Measurements from ENCODE around the gene BLACAT1. TPM values are rescaled to one million over a fixed set of nuclear protein-coding genes. Genes with fewer than 3 reads are reported as not detected.

Gene BLACAT1
- total RNA-seq, 1 experiment from 2014 or later, result 9.8 TPM

DNA sequence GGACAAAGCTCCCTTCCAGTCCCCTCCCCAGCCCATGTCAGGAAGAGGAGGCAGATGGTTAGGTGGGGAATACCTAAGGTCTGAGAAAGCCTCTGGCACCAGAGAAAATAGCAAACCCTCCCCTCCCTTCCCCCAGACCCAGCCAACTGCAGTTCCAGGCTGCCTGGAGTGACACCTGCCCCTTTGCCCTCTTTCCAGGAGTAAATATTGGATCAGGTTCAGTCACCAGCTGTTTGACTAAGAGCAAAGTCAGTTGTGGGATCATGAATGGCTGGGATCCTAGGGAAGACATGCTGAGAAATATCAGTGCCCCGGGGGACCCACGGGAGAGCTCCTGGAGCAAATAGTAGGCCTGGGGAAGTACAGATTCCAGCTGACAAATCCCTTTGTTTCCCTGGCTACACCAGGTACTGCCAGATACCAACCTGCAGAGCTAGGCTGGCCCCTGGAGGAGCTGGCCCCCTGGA lies 36.4 kb upstream of the BLACAT1 start:
- H3K9me3 Mint-ChIP-seq, result no peaks in the 10 kb centered on the region
- H3K36me3 Mint-ChIP-seq, result no peaks in the 10 kb centered on the region
- H3K27me3 Mint-ChIP-seq (ENCODE audit: low read depth), result peaks cover 15% of the 10 kb centered on the region
- ATAC-seq, result 0 out of 2 replicates have a peak, but pooled peaks have one; percentile 3
- no peak for DNase-seq (ENCODE audit: low spot score)
- CTCF ChIA-PET, result interaction anchor here (0.7 to 24.0 kb wide), 18 partner anchors 12 to 430 kb away, joined by 3 to 613 read pairs (median 4); partner anchors contain the start of genes BLACAT1 and CDK18
- H3K4me3 Mint-ChIP-seq, result no peak overlapping the region
- POLR2A ChIA-PET, result interaction anchor here (1.1 to 2.0 kb wide), 4 partner anchors 21 to 166 kb away, joined by 3 to 11 read pairs (median 4); no protein-coding TSS in a partner anchor
- peaks cover 43% of the 10 kb centered on the region for H3K4me1 Mint-ChIP-seq
- no peak overlapping the region for H3K27ac Mint-ChIP-seq
- 0 out of 2 replicates have a peak, but pooled peaks have one; percentile 29 for TF ChIP-seq GABPB1 (CRISPR knock-in tag; IDR thresholded peaks at IDR 0.05)
- TF ChIP-seq NFYB (CRISPR knock-in tag; conservative IDR thresholded peaks at IDR 0.05; ENCODE audit: low read depth), result no peak

- CTCF ChIA-PET, result interaction anchor here (0.8 to 24.0 kb wide), 13 partner anchors 8 to 218 kb away, joined by 3 to 613 read pairs (median 4); partner anchors contain the start of genes BLACAT1 and CDK18
Observed at GRCh38 chr1:205491794-205492193, 35.9 kb upstream of the BLACAT1 start.

GRCh38 chr1:205488074-205488723 lies 32.4 kb upstream of the BLACAT1 start:
- H3K4me1 Mint-ChIP-seq, result peaks cover 31% of the 10 kb centered on the region
- ChIA-PET POLR2A (interaction anchor here (1.9 to 2.2 kb wide), 2 partner anchors 36 kb away, joined by 7 to 8 read pairs; no protein-coding TSS in a partner anchor), CTCF (interaction anchor here (0.6 to 24.0 kb wide), 25 partner anchors 9 to 163 kb away, joined by 3 to 613 read pairs (median 6); partner anchors contain the start of genes CDK18 and KLHDC8A)
- H3K4me3 Mint-ChIP-seq, result no peak overlapping the region
- no peaks in the 10 kb centered on the region for H3K36me3 Mint-ChIP-seq
- ATAC-seq, result peak; percentile 75
- peak; percentile 71 for DNase-seq (ENCODE audit: low spot score)
- H3K27me3 Mint-ChIP-seq (ENCODE audit: low read depth), result peaks cover 28% of the 10 kb centered on the region
- H3K9me3 Mint-ChIP-seq, result no peaks in the 10 kb centered on the region
- no peak overlapping the region for H3K27ac Mint-ChIP-seq
- TF ChIP-seq GABPB1 (CRISPR knock-in tag; IDR thresholded peaks at IDR 0.05), result peak; percentile 66; the same call in 1 of the 2 replicates
- no peak for TF ChIP-seq MXD4 (CRISPR knock-in tag; IDR thresholded peaks at IDR 0.05; ENCODE audit: borderline replicate concordance)
- TF ChIP-seq GTF2I (CRISPR knock-in tag; conservative IDR thresholded peaks at IDR 0.05), result no peak
- no peak for TF ChIP-seq ZNF281 (CRISPR knock-in tag; IDR thresholded peaks at IDR 0.05)
- TF ChIP-seq, protein P1, sequence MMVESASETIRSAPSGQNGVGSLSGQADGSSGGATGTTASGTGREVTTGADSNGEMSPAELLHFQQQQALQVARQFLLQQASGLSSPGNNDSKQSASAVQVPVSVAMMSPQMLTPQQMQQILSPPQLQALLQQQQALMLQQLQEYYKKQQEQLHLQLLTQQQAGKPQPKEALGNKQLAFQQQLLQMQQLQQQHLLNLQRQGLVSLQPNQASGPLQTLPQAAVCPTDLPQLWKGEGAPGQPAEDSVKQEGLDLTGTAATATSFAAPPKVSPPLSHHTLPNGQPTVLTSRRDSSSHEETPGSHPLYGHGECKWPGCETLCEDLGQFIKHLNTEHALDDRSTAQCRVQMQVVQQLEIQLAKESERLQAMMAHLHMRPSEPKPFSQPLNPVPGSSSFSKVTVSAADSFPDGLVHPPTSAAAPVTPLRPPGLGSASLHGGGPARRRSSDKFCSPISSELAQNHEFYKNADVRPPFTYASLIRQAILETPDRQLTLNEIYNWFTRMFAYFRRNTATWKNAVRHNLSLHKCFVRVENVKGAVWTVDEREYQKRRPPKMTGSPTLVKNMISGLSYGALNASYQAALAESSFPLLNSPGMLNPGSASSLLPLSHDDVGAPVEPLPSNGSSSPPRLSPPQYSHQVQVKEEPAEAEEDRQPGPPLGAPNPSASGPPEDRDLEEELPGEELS (CRISPR knock-in tag; IDR thresholded peaks at IDR 0.05), result no peak

More at GRCh38 chr1:205491794-205492193, 35.9 kb upstream of the BLACAT1 start:
- ATAC-seq (peak; percentile 6; the same call in 1 of the 2 replicates), DNase-seq (ENCODE audit: low spot score) (no peak)
- H3K4me1 Mint-ChIP-seq, result peaks cover 43% of the 10 kb centered on the region
- no peak overlapping the region for H3K4me3 Mint-ChIP-seq
- no peaks in the 10 kb centered on the region for H3K9me3 Mint-ChIP-seq
- peaks cover 13% of the 10 kb centered on the region for H3K27me3 Mint-ChIP-seq (ENCODE audit: low read depth)
- no peaks in the 10 kb centered on the region for H3K36me3 Mint-ChIP-seq
- TF ChIP-seq OVOL2 (CRISPR knock-in tag; IDR thresholded peaks at IDR 0.05; ENCODE audit: borderline replicate concordance), result no peak
- no peak for TF ChIP-seq ZNF281 (CRISPR knock-in tag; IDR thresholded peaks at IDR 0.05)
- TF ChIP-seq PRDM15 (CRISPR knock-in tag; IDR thresholded peaks at IDR 0.05), result peak; percentile 92
- H3K27ac Mint-ChIP-seq, result no peak overlapping the region
- POLR2A ChIA-PET, result interaction anchor here (1.1 to 2.0 kb wide), 3 partner anchors 22 to 166 kb away, joined by 3 to 11 read pairs (median 4); no protein-coding TSS in a partner anchor

Data from WTC11 (cell line).